RWPE1 (cell line): ENCODE results near the gene FAM20A.

Source experiments
- CTCF ChIA-PET: fragments of 350-600 bp; sonication (Branson Sonifier 250); formaldehyde crosslinking; extraction: SDS; loops from one replicate; lab custom pipeline; 2021; lab: Yijun Ruan, JAX
- POLR2A ChIA-PET: fragments of 400-600 bp; formaldehyde crosslinking; extraction: SDS; loops from one replicate; lab custom pipeline; 2020; ENCODE audit warnings: antibody characterized with exemption; ENCODE audit not compliant: low non-redundant PET; lab: Yijun Ruan, JAX
- DNase-seq: peaks from one replicate; pipeline ENCODE4 v3.0.0; 2012; ENCODE audit warnings: low spot score
- H3K27ac ChIP-seq: fragments of 450-650 bp; 2 replicates; pipeline ENCODE4 v1.5.1; 2017
- CTCF ChIP-seq: fragments of 450-650 bp; conservative IDR thresholded peaks from 2 replicates; pipeline ENCODE4 v1.5.1; 2017; ENCODE audit warnings: low read depth, mild to moderate bottlenecking

FAM20A gene

GRCh38 chr17:68516732-68517131 lies 84.4 kb downstream of the FAM20A start:
- TF ChIP-seq CTCF: no peak
- CTCF ChIA-PET: no interaction called here
- POLR2A ChIA-PET: no interaction called here

DNA sequence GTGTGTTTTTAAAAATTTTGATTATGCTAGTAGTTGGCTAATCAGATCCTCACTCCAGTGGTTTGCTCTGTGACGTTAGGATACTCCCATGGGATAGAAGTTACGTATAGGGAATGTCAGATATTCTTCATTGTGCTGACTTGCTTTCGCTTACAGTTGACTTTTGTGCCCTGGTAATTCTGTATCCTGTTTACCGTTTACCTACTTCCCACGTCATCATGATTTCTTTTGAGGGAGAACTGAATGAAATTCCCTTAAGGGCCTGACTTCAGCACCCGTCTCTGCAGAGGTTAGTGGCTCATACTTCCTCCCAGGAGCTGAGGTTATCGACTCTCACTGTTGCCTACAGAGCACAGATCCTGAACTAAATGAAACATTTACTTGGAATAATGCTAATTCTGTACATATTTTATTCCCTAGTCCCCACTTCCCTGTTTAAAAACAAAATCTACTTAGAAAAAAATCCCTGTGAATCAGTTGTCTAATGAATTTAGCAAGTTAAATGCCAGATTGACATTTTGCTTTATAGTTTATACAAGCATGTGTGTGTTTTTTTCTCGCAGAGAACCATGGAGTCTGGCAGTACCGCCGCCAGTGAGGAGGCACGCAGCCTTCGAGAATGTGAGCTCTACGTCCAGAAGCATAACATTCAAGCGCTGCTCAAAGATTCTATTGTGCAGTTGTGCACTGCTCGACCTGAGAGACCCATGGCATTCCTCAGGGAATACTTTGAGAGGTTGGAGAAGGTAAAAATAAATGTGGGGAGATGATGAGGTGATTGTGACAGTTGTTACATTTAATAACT lies 86.1 kb downstream of the FAM20A start:
- CTCF ChIA-PET: no interaction called here
- POLR2A ChIA-PET: no interaction called here
- DNase-seq: peak; percentile 32
- no peak overlapping the region for H3K27ac ChIP-seq
- no peak for TF ChIP-seq CTCF

More at GRCh38 chr17:68516732-68517131, 84.4 kb downstream of the FAM20A start:
- no peak overlapping the region for H3K27ac ChIP-seq
- DNase-seq: no peak

DNA sequence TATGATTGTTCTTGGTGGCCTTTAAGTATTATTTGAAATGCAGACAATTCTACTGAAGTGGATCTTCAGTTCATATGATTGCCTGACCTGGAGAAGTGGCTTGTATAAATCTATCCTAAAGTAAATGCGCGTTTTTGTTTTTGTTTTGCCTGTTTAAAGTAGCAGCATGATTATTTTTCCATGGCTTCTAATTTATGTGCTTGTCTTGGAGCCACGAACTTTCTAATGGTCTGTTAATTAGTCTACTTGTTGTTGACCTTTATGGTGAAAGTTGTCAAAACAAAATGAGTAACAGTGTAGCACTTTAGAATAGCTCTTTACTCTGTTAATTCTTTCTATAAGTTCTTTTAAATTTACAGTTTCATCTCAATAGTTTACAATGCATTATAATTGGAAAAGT lies 87.2 kb downstream of the FAM20A start:
- TF ChIP-seq CTCF: no peak
- ChIA-PET POLR2A (no interaction called here), CTCF (no interaction called here)
- H3K27ac ChIP-seq: no peak overlapping the region
- no peak for DNase-seq

- peak; percentile 24 for DNase-seq
- CTCF ChIA-PET: interaction anchor here (0.7 kb wide), 1 partner anchor 1085 kb away, joined by 3 read pairs; no protein-coding TSS in a partner anchor
- POLR2A ChIA-PET: no interaction called here
- peak overlapping the region; percentile 94 for H3K27ac ChIP-seq
- no peak for TF ChIP-seq CTCF
These were observed 88.2 kb downstream of the FAM20A start for GRCh38 chr17:68512960-68513474.

GRCh38 chr17:68512247-68512959 lies 88.8 kb downstream of the FAM20A start, which contains the start of gene PRKAR1A:
Gene PRKAR1A (plus strand): TSS chr17:68512430. CDS start chr17:68515400, 2,970 bp downstream.
- TF ChIP-seq CTCF: no peak
- CTCF ChIA-PET: no interaction called here
- DNase-seq: peak; percentile 95
- peak within 1 kb of the TSS; percentile 94 for H3K27ac ChIP-seq
- POLR2A ChIA-PET: no interaction called here

GRCh38 chr17:68511671-68512246 lies 89.4 kb downstream of the FAM20A start:
- H3K27ac ChIP-seq: peak overlapping the region; percentile 94
- POLR2A ChIA-PET: no interaction called here
- TF ChIP-seq CTCF: no peak
- CTCF ChIA-PET: interaction anchor here (0.7 kb wide), 1 partner anchor 50 kb away, joined by 3 read pairs; no protein-coding TSS in a partner anchor
- peak; percentile 55 for DNase-seq
